Left lung (tissue), 10 donors: ENCODE data around the gene FHL5. TPM values are rescaled to one million over a fixed set of nuclear protein-coding genes. Genes with fewer than 3 reads are reported as not detected.

Experiments used
- ATAC-seq: fragments of 200-7000 bp; cut with Tn5 transposase; one replicate; pipeline ENCODE4 v1.9.1; 2020; ENCODE audit warnings: moderate library complexity
- DNase-seq, 4 donors: peaks; one replicate each; pipeline ENCODE4 v3.0.0-alpha.2; 2013 to 2020
- H3K27ac ChIP-seq, 2 donors: fragments of 200-600 bp; sonication (generic) in 1 of 2; one replicate each; pipeline versions ENCODE4 v1.5.0 to v1.8.0; 2020 to 2021
- H3K27me3 ChIP-seq, 2 donors: fragments of 200-600 bp; sonication (generic) in 1 of 2; one replicate each; pipeline versions ENCODE4 v1.5.0 to v1.8.0; 2020 to 2021
- H3K36me3 ChIP-seq, 2 donors: fragments of 200-600 bp; sonication (generic) in 1 of 2; one replicate each; pipeline versions ENCODE4 v1.5.0 to v1.8.0; 2020 to 2021
- H3K4me1 ChIP-seq, 2 donors: fragments of 200-600 bp; one replicate each; pipeline ENCODE4 v1.8.0; 2021
- H3K4me3 ChIP-seq, 2 donors: fragments of 200-600 bp; sonication (generic) in 1 of 2; one replicate each; pipeline versions ENCODE4 v1.5.0 to v1.8.0; 2020 to 2021; ENCODE audit warnings: mild to moderate bottlenecking in 1 of 2
- H3K9me3 ChIP-seq, 2 donors: fragments of 200-600 bp; sonication (generic) in 1 of 2; one replicate each; pipeline versions ENCODE4 v1.5.0 to v1.8.0; 2020 to 2021
- CTCF ChIP-seq, 2 donors: fragments of 200-600 bp; sonication (generic) in 1 of 2; IDR thresholded peaks; one replicate each; pipeline versions ENCODE4 v1.5.0 to v1.8.0; 2021; ENCODE audit warnings: antibody characterized with exemption in 2 of 2
- intact Hi-C, 2 donors: fragments of 100-400 bp; cut with DNase I; formaldehyde crosslinking; loops; one replicate each; pipeline versions ENCODE4 v1.11.2 to v1.14.2; 2022
- polyA plus RNA-seq, 6 donors: library from polyadenylated mRNA; unstranded; fragments of 120-200 nt; gene quantifications; one replicate each; pipeline ENCODE4 v1.2.1, GENCODE V29; 2013; ENCODE audit not compliant: insufficient read length in 6 of 6
- total RNA-seq, 2 donors: library from RNA; stranded (reverse); fragmentation: NEBNext Ultra II Directional; extraction: Animal tissue kit (Norgen Biotek cat#: 25700); gene quantifications; one replicate each; pipeline ENCODE4 v1.2.1, GENCODE V29; 2021
- donor health status: DM: no; HTN: yes; CAD: no.
- donor health status: DM: no; HTN: no; CAD: no.

Gene FHL5
- total and polyA plus RNA-seq, 8 donors, result 2.4 to 15.1 (median 3.8) TPM

- Histone ChIP-seq H3K4me1 (no peaks in the 10 kb centered on the region), H3K9me3 (no peaks in the 10 kb centered on the region), H3K27ac (no peak overlapping the region), H3K27me3 (no peaks in the 10 kb centered on the region), H3K36me3 (no peaks in the 10 kb centered on the region), H3K4me3 (no peak overlapping the region)
- ATAC-seq, result no peak
- no peak for DNase-seq
- intact Hi-C loops, result no loop called here
- no peak for TF ChIP-seq CTCF (IDR thresholded peaks at IDR 0.05)
Observed at GRCh38 chr6:96645106-96645505, 82.2 kb downstream of the FHL5 start.

GRCh38 chr6:96649926-96650325, 87.0 kb downstream of the FHL5 start:
- no peak for TF ChIP-seq CTCF (IDR thresholded peaks at IDR 0.05)
- Histone ChIP-seq H3K4me3 (no peak overlapping the region), H3K9me3 (no peaks in the 10 kb centered on the region), H3K4me1 (no peaks in the 10 kb centered on the region), H3K27me3 (no peaks in the 10 kb centered on the region), H3K27ac (no peak overlapping the region), H3K36me3 (no peaks in the 10 kb centered on the region)
- no peak for ATAC-seq
- no peak for DNase-seq
- intact Hi-C loops, result no loop called here

- no peaks in the 10 kb centered on the region for H3K9me3 ChIP-seq
- no peaks in the 10 kb centered on the region for H3K27me3 ChIP-seq
- H3K27ac ChIP-seq, result no peak overlapping the region
- no peak for TF ChIP-seq CTCF (IDR thresholded peaks at IDR 0.05)
- H3K36me3 ChIP-seq, result no peaks in the 10 kb centered on the region
- DNase-seq (no peak), ATAC-seq (no peak)
- H3K4me3 ChIP-seq, result no peak overlapping the region
- no peaks in the 10 kb centered on the region for H3K4me1 ChIP-seq
- intact Hi-C loops, result no loop called here
Observed at GRCh38 chr6:96651816-96652215, 88.9 kb downstream of the FHL5 start.

- H3K36me3 ChIP-seq, result no peaks in the 10 kb centered on the region
- H3K27ac ChIP-seq, result no peak overlapping the region
- ATAC-seq (no peak), DNase-seq (no peak)
- no peak for TF ChIP-seq CTCF (IDR thresholded peaks at IDR 0.05)
- no peaks in the 10 kb centered on the region for H3K4me1 ChIP-seq
- intact Hi-C loops, result no loop called here
- no peaks in the 10 kb centered on the region for H3K27me3 ChIP-seq
- no peaks in the 10 kb centered on the region for H3K9me3 ChIP-seq
- no peak overlapping the region for H3K4me3 ChIP-seq
Observed at GRCh38 chr6:96652552-96652951, 89.6 kb downstream of the FHL5 start.

- no peak overlapping the region for H3K4me3 ChIP-seq
- no peaks in the 10 kb centered on the region for H3K27me3 ChIP-seq
- no peaks in the 10 kb centered on the region for H3K36me3 ChIP-seq
- DNase-seq (no peak), ATAC-seq (no peak)
- no peak for TF ChIP-seq CTCF (IDR thresholded peaks at IDR 0.05)
- no peak overlapping the region for H3K27ac ChIP-seq
- no peaks in the 10 kb centered on the region for H3K9me3 ChIP-seq
- H3K4me1 ChIP-seq, result no peaks in the 10 kb centered on the region
- intact Hi-C loops, result no loop called here
Observed at GRCh38 chr6:96653181-96653580, 90.3 kb downstream of the FHL5 start.
